Body of pancreas (tissue), 4 donors: ENCODE results near the gene SH2D5. TPM values are rescaled to one million over a fixed set of nuclear protein-coding genes. Genes with fewer than 3 reads are reported as not detected.

Experiments used
- ATAC-seq: fragments of 150-250 bp; one replicate; pipeline ENCODE4 v1.9.1; 2016
- DNase-seq, 4 donors: peaks; one replicate each; pipeline ENCODE4 v3.0.0-alpha.2; 2019
- H3K27ac ChIP-seq, 4 donors: fragments of 200-600 bp; sonication (generic); 1 replicate in 3 of 4; 2 replicates in 1 of 4; pipeline versions ENCODE4 v1.5.1 to v1.6.1; 2016 to 2019; ENCODE audit warnings: mild to moderate bottlenecking in 1 of 4, mixed read lengths in 1 of 4, moderate library complexity in 1 of 4
- H3K27me3 ChIP-seq, 2 donors: fragments of 200-600 bp; sonication (generic); one replicate each; pipeline ENCODE4 v1.6.0; 2016; ENCODE audit warnings: mild to moderate bottlenecking in 1 of 2
- H3K36me3 ChIP-seq, 2 donors: fragments of 200-600 bp; sonication (generic); replicated peaks in 1 of 2; 2 replicates each; pipeline ENCODE4 v1.5.1; 2016; ENCODE audit warnings: low read depth in 2 of 2; ENCODE audit not compliant: insufficient read depth in 1 of 2
- H3K4me1 ChIP-seq: fragments of 200-600 bp; sonication (generic); one replicate; pipeline ENCODE4 v1.6.0; 2016
- H3K4me3 ChIP-seq, 2 donors: fragments of 200-600 bp; sonication (generic); 1 replicate in 1 of 2; 2 replicates in 1 of 2; pipeline ENCODE4 v1.5.1; 2016 to 2019
- H3K9me3 ChIP-seq, 3 donors: fragments of 200-600 bp; sonication (generic); 1 replicate in 2 of 3; 2 replicates in 1 of 3; pipeline ENCODE4 v1.5.1; 2016
- CTCF ChIP-seq, 7 experiments: fragments of 450-650 bp in 4 of 7; fragments of 200-600 bp in 3 of 7; sonication (generic) in 3 of 7; IDR thresholded peaks; one replicate each; pipeline ENCODE4 v1.5.1; 2016 to 2019; ENCODE audit warnings: antibody characterized with exemption in 7 of 7
- POLR2A ChIP-seq, 3 donors: fragments of 450-650 bp; IDR thresholded peaks; one replicate each; pipeline ENCODE4 v1.6.1; 2016; ENCODE audit warnings: antibody characterized with exemption in 3 of 3, mild to moderate bottlenecking in 2 of 3
- WGBS, 2 donors: methylation state at CpG; one replicate each; pipeline ENCODE4 v1.1.5; 2017; 5-methylcytosine and 5-hydroxymethylcytosine counted together
- intact Hi-C: fragments of 100-400 bp; cut with DNase I; formaldehyde crosslinking; loops from one replicate; pipeline ENCODE4 v1.15.1; 2023
- total RNA-seq, 2 donors: library from RNA; depleted of rRNA; stranded (reverse); fragments of >200 nt; gene quantifications; one replicate each; pipeline ENCODE4 v1.1.0, GENCODE V29; 2016

The SH2D5 gene
- total RNA-seq, 2 donors from 2014 or later, result not detected

- intact Hi-C loops, result no loop called here
- DNase-seq (no peak), ATAC-seq (no peak)
- no peak overlapping the region for H3K27ac ChIP-seq
- H3K27me3 ChIP-seq, result no peaks in the 10 kb centered on the region
- H3K4me3 ChIP-seq, result no peak overlapping the region
- no peak for TF ChIP-seq CTCF (IDR thresholded peaks at IDR 0.05)
- no peak for TF ChIP-seq POLR2A (IDR thresholded peaks at IDR 0.05)
- H3K9me3 ChIP-seq, result no peaks in the 10 kb centered on the region
- no peaks in the 10 kb centered on the region for H3K4me1 ChIP-seq
- peaks cover 32 to 56% of the 10 kb centered on the region in 2 donors for H3K36me3 ChIP-seq
Measured at GRCh38 chr1:20767271-20767670, 34.8 kb upstream of the SH2D5 start.

GRCh38 chr1:20763417-20763816 lies 30.9 kb upstream of the SH2D5 start:
- H3K36me3 ChIP-seq, result peaks cover 26 to 47% of the 10 kb centered on the region in 2 donors
- no peak overlapping the region for H3K27ac ChIP-seq

GRCh38 chr1:20760322-20760721 lies 27.8 kb upstream of the SH2D5 start:
- H3K9me3 ChIP-seq, result no peaks in the 10 kb centered on the region
- no peak overlapping the region for H3K27ac ChIP-seq
- TF ChIP-seq CTCF (IDR thresholded peaks at IDR 0.05), result no peak
- TF ChIP-seq POLR2A (IDR thresholded peaks at IDR 0.05), result no peak
- H3K27me3 ChIP-seq, result no peaks in the 10 kb centered on the region
- intact Hi-C loops, result no loop called here
- H3K36me3 ChIP-seq, result peaks cover 8 to 44% of the 10 kb centered on the region in 2 donors
- H3K4me3 ChIP-seq, result no peak overlapping the region
- no peaks in the 10 kb centered on the region for H3K4me1 ChIP-seq
- WGBS, 2 donors, result 95 to 98% methylated on average over 6 of the region's 6 CpGs
- DNase-seq (no peak), ATAC-seq (no peak)

More at GRCh38 chr1:20763417-20763816, 30.9 kb upstream of the SH2D5 start:
- TF ChIP-seq POLR2A (IDR thresholded peaks at IDR 0.05), result no peak
- no peak for TF ChIP-seq CTCF (IDR thresholded peaks at IDR 0.05)
- intact Hi-C loops, result no loop called here
- Histone ChIP-seq H3K4me3 (no peak overlapping the region), H3K9me3 (no peaks in the 10 kb centered on the region), H3K4me1 (no peaks in the 10 kb centered on the region), H3K27me3 (no peaks in the 10 kb centered on the region)
- ATAC-seq (no peak), DNase-seq (no peak)
- WGBS, 2 donors, result 85 to 88% methylated on average over 3 of the region's 3 CpGs

GRCh38 chr1:20753589-20753988 lies 21.1 kb upstream of the SH2D5 start:
- intact Hi-C loops, result no loop called here
- H3K36me3 ChIP-seq, result peaks cover 0 to 17% of the 10 kb centered on the region in 2 donors
- DNase-seq, result no peak

More at GRCh38 chr1:20753589-20753988, 21.1 kb upstream of the SH2D5 start:
- H3K4me1 ChIP-seq, result no peaks in the 10 kb centered on the region
- no peak overlapping the region for H3K27ac ChIP-seq
- H3K4me3 ChIP-seq, result no peak overlapping the region
- ATAC-seq, result no peak
- WGBS, 2 donors, result 76% methylated on average over 3 of the region's 3 CpGs
- TF ChIP-seq CTCF (IDR thresholded peaks at IDR 0.05), result no peak
- TF ChIP-seq POLR2A (IDR thresholded peaks at IDR 0.05), result no peak
- H3K27me3 ChIP-seq, result no peaks in the 10 kb centered on the region
- no peaks in the 10 kb centered on the region for H3K9me3 ChIP-seq
